GM12864 (cell line): ENCODE results near the gene C1QTNF1.

Experiments
- DNase-seq: peaks from one replicate; pipeline ENCODE4 v3.0.0-alpha.2; 2011; ENCODE audit warnings: low read depth
- H3K4me3 ChIP-seq: 2 replicates; pipeline ENCODE4 v1.5.1; 2011; ENCODE audit warnings: mild to moderate bottlenecking, low read depth, low read length, control low read depth
- TF ChIP-seq, protein P1 (sequence below): IDR thresholded peaks from 2 replicates; pipeline ENCODE4 v1.5.1; 2011; ENCODE audit warnings: low read depth, mild to moderate bottlenecking, moderate library complexity, low read length, control low read depth, inconsistent platforms; ENCODE audit errors: missing control alignments

Gene C1QTNF1

GRCh38 chr17:78988152-78988551 lies 35.8 kb upstream of the C1QTNF1 start:
- no peak for DNase-seq
- no peak overlapping the region for H3K4me3 ChIP-seq
- TF ChIP-seq, protein P1, sequence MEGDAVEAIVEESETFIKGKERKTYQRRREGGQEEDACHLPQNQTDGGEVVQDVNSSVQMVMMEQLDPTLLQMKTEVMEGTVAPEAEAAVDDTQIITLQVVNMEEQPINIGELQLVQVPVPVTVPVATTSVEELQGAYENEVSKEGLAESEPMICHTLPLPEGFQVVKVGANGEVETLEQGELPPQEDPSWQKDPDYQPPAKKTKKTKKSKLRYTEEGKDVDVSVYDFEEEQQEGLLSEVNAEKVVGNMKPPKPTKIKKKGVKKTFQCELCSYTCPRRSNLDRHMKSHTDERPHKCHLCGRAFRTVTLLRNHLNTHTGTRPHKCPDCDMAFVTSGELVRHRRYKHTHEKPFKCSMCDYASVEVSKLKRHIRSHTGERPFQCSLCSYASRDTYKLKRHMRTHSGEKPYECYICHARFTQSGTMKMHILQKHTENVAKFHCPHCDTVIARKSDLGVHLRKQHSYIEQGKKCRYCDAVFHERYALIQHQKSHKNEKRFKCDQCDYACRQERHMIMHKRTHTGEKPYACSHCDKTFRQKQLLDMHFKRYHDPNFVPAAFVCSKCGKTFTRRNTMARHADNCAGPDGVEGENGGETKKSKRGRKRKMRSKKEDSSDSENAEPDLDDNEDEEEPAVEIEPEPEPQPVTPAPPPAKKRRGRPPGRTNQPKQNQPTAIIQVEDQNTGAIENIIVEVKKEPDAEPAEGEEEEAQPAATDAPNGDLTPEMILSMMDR: no peak

DNA sequence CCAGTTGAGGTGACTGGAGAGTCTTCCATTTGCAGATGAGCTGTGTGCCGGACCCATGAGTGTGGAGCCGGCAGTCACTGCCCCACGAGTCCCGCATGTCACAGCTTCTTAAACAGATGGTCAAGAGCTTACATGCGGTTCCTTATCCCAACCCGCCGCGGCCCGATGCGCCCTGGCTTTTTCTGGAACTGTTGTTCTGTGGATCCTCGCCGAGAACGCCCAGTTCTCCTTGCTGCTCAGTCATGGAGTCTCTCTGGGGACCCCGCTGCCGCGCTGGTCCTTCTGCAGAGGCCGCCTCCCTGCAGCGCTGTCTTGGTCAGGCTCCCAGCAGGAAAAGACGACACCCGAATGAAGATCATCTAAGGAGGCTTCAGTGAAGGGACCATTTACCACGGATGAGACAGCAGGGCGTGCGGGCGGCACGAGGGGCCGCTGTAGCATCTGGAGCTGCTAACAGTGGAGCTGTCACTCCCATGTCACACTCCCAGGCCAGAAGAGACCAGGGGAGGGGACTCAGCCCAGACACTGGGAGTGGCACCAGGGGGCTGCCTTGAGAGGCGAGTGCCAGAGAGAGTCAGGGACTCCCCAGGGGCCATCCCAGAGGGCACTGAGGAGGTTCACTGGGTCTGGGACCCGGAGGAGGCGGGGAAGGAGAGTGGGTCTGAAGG lies 33.5 kb upstream of the C1QTNF1 start:
- DNase-seq: no peak
- TF ChIP-seq, protein P1: no peak
- no peak overlapping the region for H3K4me3 ChIP-seq

DNA sequence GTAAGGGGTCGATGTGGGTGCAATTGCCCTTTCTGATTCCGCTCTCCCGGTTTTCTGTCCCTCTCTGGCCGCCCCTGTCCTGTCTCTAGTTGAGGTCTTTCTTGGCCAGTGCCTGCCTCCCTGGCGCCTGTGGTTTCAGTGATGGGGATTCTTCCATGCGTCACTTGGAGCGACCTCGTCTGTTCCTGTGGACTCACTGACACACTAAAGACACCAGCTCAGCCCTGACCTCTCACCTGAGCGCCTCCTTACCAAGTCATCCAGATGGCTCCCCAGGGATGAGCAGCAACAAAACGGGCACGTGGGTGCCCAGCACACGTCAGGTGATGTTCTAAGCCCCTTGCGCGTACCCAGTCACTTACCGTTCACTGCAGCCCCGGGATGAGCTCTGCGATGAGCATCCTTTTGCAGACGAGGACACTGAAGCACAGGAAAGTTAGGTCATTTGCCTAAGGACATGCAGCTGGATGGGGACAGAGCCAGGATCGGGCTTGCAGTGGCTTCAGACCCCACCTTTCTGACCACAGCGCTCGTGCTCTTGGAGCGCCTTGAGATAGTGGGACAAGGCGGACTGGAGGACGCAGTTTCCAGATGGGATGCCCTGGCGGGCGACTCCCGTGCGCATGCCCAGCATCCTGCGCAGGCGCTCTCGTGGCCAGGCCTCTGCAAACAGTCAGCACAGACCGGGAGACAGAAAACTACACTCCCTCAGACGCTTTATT lies 32.8 kb upstream of the C1QTNF1 start:
- TF ChIP-seq, protein P1: no peak
- no peak for DNase-seq
- H3K4me3 ChIP-seq: no peak overlapping the region

DNA sequence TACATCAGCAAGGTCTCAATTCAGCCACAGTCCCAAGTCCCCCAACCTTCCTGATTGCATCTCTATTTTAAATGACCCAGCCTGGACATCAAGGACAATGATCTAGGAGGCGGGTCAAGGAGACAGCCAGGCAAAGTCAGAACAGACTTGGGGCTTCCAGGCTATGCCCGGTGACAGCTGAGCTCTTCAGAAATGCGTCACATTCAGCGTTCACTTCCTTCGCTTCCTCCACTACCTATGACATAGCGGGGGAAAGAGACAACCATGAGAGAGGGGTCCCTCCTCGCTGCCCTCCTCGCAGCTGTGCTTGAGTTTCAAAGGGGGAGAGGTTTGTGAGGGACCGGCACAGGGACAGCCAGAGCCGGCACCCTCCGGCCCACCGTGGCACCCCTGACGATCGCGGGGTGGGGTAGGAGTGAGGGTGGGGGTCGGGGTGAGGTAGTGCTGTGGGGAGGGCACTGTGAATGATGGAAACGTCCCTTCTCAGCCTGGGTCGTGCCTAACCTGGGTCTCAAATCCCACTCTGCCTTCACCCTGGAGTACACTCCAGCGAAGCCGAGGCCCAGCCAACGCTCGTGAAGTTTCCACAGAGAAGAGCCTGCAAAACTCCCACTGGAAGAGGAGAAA lies 31.9 kb upstream of the C1QTNF1 start:
- TF ChIP-seq, protein P1: no peak
- no peak for DNase-seq
- H3K4me3 ChIP-seq: no peak overlapping the region

DNA sequence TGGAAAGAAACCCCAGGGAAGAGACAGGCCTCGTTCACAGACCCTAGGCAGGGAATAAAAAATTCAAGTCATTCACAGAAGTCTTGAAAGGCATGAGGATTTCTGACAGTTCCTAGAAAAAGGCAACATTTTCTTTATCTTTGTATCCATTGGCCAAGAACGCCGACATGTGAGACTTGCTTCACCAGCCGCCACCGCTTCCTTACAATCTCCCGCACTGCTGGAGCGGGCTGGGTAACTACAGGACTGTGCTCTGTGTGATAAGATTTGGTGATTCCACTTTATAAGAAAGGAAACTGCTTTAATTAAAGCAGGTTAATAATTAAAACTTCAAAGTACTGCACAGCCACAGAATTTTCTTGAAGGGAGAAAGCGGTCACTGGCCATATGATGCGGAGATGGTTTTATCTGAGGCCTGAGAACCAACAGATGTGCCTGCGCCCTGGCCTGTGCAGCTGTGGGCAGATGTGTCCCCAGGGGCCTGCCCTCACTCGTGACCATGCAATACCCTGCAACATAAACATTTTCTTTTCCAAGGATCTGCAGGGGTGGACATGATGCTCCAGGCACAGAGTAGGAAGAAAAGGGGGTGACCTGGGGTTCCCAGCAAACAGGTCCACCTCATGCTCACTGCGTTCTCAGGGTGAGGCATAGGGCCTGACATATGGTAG lies 31.3 kb upstream of the C1QTNF1 start:
- H3K4me3 ChIP-seq: no peak overlapping the region
- TF ChIP-seq, protein P1: no peak
- no peak for DNase-seq

DNA sequence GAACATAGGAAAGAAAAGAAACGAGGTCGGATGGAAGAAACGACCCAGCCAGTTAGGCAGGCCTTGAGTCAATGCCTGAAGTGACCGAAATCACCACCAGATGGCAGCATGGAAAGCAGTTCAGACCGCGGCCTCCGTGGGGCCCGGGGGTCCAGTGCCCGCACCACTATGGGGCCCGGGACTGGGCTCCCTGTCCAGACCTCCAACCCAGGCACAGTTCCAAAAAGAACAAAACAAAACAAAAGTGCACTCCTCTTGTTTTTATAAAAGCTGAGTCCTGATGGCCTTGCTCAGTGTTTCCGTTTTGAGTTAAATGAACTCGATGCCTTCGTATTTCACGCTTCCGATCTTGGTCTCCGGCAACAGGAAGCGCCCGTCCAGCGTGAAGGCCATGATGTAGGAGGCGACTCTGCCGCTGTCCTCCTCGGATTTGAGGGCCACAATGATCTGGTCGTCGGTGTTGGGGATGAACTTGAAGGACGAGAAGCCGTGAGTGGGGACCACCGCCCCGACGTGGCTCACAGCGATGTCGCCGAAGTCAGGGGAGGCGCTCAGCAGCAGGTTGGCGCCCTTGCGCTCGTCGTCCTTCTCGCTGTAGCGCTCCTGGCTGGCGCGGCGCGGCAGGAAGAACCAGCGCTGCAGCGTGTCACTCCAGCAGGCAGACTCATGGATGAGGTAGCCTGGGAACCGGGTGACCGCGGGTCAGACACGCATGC lies 30.6 kb upstream of the C1QTNF1 start:
- DNase-seq: no peak
- TF ChIP-seq, protein P1: peak; percentile 73

More for the DNA sequence above, 30.6 kb upstream of the C1QTNF1 start:
- H3K4me3 ChIP-seq: no peak overlapping the region
